Astrocyte (in vitro differentiated cells and primary cell): Measurements from ENCODE around the gene UQCC5. TPM values are rescaled to one million over a fixed set of nuclear protein-coding genes. Genes with fewer than 3 reads are reported as not detected.

Experiments
- DNase-seq: peaks from one replicate; pipeline ENCODE4 v3.0.0-alpha.2; 2010; ENCODE audit warnings: low read depth
- FAIRE-seq: peaks from 2 replicates; lab custom pipeline; 2011; peaks lifted over from hg19 to GRCh38; lab: Jason Lieb, UNC
- H2AFZ ChIP-seq: 2 replicates; pipeline ENCODE4 v1.6.0; 2012; ENCODE audit warnings: low read depth, low read length, inconsistent platforms
- H3K27ac ChIP-seq: 2 replicates; pipeline ENCODE4 v1.5.1; 2011; ENCODE audit warnings: low read depth, low read length, inconsistent platforms
- H3K27me3 ChIP-seq: 2 replicates; pipeline ENCODE4 v1.6.0; 2011; ENCODE audit warnings: low read length, inconsistent platforms; ENCODE audit not compliant: insufficient read depth
- H3K36me3 ChIP-seq: 2 replicates; pipeline ENCODE4 v1.5.1; 2011; ENCODE audit warnings: low read length, inconsistent platforms; ENCODE audit not compliant: insufficient read depth
- H3K4me1 ChIP-seq: 2 replicates; pipeline ENCODE4 v1.5.1; 2011; ENCODE audit warnings: low read length, inconsistent platforms; ENCODE audit not compliant: insufficient read depth
- H3K4me2 ChIP-seq: 2 replicates; pipeline ENCODE4 v1.6.0; 2012; ENCODE audit warnings: low read length, inconsistent platforms
- H3K4me3 ChIP-seq: 2 replicates; pipeline ENCODE4 v1.5.1; 2011; ENCODE audit warnings: low read depth, mild to moderate bottlenecking, low read length, inconsistent platforms; ENCODE audit not compliant: insufficient read depth
- H3K79me2 ChIP-seq: 2 replicates; pipeline ENCODE4 v1.6.0; 2012; ENCODE audit warnings: mild to moderate bottlenecking, low read length, inconsistent platforms; ENCODE audit not compliant: insufficient read depth
- H3K9ac ChIP-seq: 2 replicates; pipeline ENCODE4 v1.6.0; 2012; ENCODE audit warnings: mild to moderate bottlenecking, low read length, inconsistent platforms
- H3K9me3 ChIP-seq: 2 replicates; pipeline ENCODE4 v1.5.1; 2012; ENCODE audit warnings: low read depth, mild to moderate bottlenecking, low read length, inconsistent platforms; ENCODE audit not compliant: insufficient read depth
- H4K20me1 ChIP-seq: 2 replicates; pipeline ENCODE4 v1.6.0; 2012; ENCODE audit warnings: low read length, inconsistent platforms; ENCODE audit not compliant: insufficient read depth
- H3K27ac Mint-ChIP-seq: one replicate; pipeline ENCODE4 v1.8.0; 2021; ENCODE audit warnings: mild to moderate bottlenecking, mixed read lengths; ENCODE audit not compliant: unreplicated experiment
- H3K27me3 Mint-ChIP-seq: one replicate; pipeline ENCODE4 v1.8.0; 2021; ENCODE audit warnings: low read depth, mixed read lengths; ENCODE audit not compliant: unreplicated experiment
- H3K36me3 Mint-ChIP-seq: one replicate; pipeline ENCODE4 v1.8.0; 2021; ENCODE audit warnings: low read depth, mixed read lengths; ENCODE audit not compliant: unreplicated experiment
- H3K4me1 Mint-ChIP-seq: one replicate; pipeline ENCODE4 v1.8.0; 2021; ENCODE audit warnings: low read depth, mixed read lengths; ENCODE audit not compliant: unreplicated experiment
- H3K4me3 Mint-ChIP-seq: one replicate; pipeline ENCODE4 v1.8.0; 2021; ENCODE audit warnings: mild to moderate bottlenecking, moderate library complexity, mixed read lengths; ENCODE audit not compliant: unreplicated experiment
- H3K9me3 Mint-ChIP-seq: one replicate; pipeline ENCODE4 v1.8.0; 2021; ENCODE audit warnings: mild to moderate bottlenecking, mixed read lengths; ENCODE audit not compliant: unreplicated experiment
- CTCF ChIP-seq: IDR thresholded peaks from 2 replicates; pipeline ENCODE4 v1.5.1; 2011; ENCODE audit warnings: low read depth, mild to moderate bottlenecking, inconsistent platforms, low read length, moderate library complexity; ENCODE audit not compliant: insufficient read depth
- EZH2 ChIP-seq: IDR thresholded peaks from 2 replicates; pipeline ENCODE4 v1.6.1; 2012; ENCODE audit warnings: mild to moderate bottlenecking, low read length, inconsistent platforms; ENCODE audit not compliant: insufficient read depth
- total RNA-seq: library from RNA; stranded (reverse); gene quantifications from 2 replicates; pipeline ENCODE4 v1.2.1, GENCODE V29; 2021

UQCC5 gene
- total RNA-seq, 1 donor from 2014 or later = 22.9 TPM

- Mint-ChIP-seq H3K27me3 (no peaks in the 10 kb centered on the region), H3K4me3 (no peak overlapping the region), H3K27ac (no peak overlapping the region), H3K9me3 (no peaks in the 10 kb centered on the region), H3K36me3 (peaks cover 24% of the 10 kb centered on the region), H3K4me1 (peaks cover 4% of the 10 kb centered on the region)
- peaks cover 33% of the 10 kb centered on the region for H3K36me3 ChIP-seq
- H4K20me1 ChIP-seq = peaks cover 4% of the 10 kb centered on the region
- H3K4me2 ChIP-seq = no peak overlapping the region
- DNase-seq (no peak), FAIRE-seq (no peak)
- no peaks in the 10 kb centered on the region for H3K79me2 ChIP-seq
- no peak overlapping the region for H3K27ac ChIP-seq
- TF ChIP-seq CTCF = no peak
- no peak for TF ChIP-seq EZH2
- no peak overlapping the region for H3K4me3 ChIP-seq
- H3K27me3 ChIP-seq = no peaks in the 10 kb centered on the region
- no peak overlapping the region for H3K9ac ChIP-seq
- peaks cover 2% of the 10 kb centered on the region for H3K4me1 ChIP-seq
- H3K9me3 ChIP-seq = no peaks in the 10 kb centered on the region
- no peak overlapping the region for H2AFZ ChIP-seq
These were observed 37.9 kb downstream of the UQCC5 start for GRCh38 chr3:52574056-52574965.

Other genes starting within 250 kb of the UQCC5 start
- gene GLYCTK, start 248.8 kb upstream of the UQCC5 start, total RNA-seq = 4.8 and 5.2 TPM in 2 replicates
- 2.2 and 2.3 TPM in 2 replicates for gene DNAH1, start 220.3 kb upstream of the UQCC5 start, total RNA-seq
- 70.6 and 74.0 TPM in 2 replicates for gene BAP1, start 126.6 kb upstream of the UQCC5 start, total RNA-seq
- 3.9 and 4.8 TPM in 2 replicates for gene PHF7, start 125.9 kb upstream of the UQCC5 start, total RNA-seq
- 0.09 and 0.26 TPM in 2 replicates for gene SEMA3G, start 91.5 kb upstream of the UQCC5 start, total RNA-seq
- gene TNNC1, start 82.6 kb upstream of the UQCC5 start, total RNA-seq = 5.4 and 12.4 TPM in 2 replicates
- 118 TPM in 2 replicates for gene NISCH, start 81.0 kb upstream of the UQCC5 start, total RNA-seq
- gene STAB1, start 41.3 kb upstream of the UQCC5 start, total RNA-seq = 0.39 TPM in 1 of 2 replicates, not detected in the other
- 178 and 189 TPM in 2 replicates for gene NT5DC2, start 2.7 kb upstream of the UQCC5 start, total RNA-seq
- 54.5 and 58.4 TPM in 2 replicates for gene PBRM1, start 149.3 kb downstream of the UQCC5 start, total RNA-seq
- 85.4 and 93.7 TPM in 2 replicates for gene GNL3, start 149.4 kb downstream of the UQCC5 start, total RNA-seq
- 78.2 and 95.5 TPM in 2 replicates for gene GLT8D1, start 169.2 kb downstream of the UQCC5 start, total RNA-seq
- 110 and 119 TPM in 2 replicates for gene SPCS1, start 169.5 kb downstream of the UQCC5 start, total RNA-seq
- gene NEK4, start 234.3 kb downstream of the UQCC5 start, total RNA-seq = 14.8 and 15.1 TPM in 2 replicates
- not detected in 2 replicates for gene ITIH1, start 241.0 kb downstream of the UQCC5 start, total RNA-seq